ENCODE results near the gene PEX5L.

GRCh38 chr3:179788996-179789395 is 247.7 kb downstream of the PEX5L start:
- no peak for TF ChIP-seq CTCF (IDR thresholded peaks at IDR 0.05; ENCODE audit: insufficient read depth, low read length, poor library complexity, severe bottlenecking)
- TF ChIP-seq EZH2phosphoT487 (conservative IDR thresholded peaks at IDR 0.05; ENCODE audit: low read length), result no peak
